ENCODE results near the gene TMEM238L. TPM values are rescaled to one million over a fixed set of nuclear protein-coding genes. Genes with fewer than 3 reads are reported as not detected.
A peak's percentile ranks its signal among the peaks of the same experiment; 100 is the strongest.
"Not testable (repeated sequence)": the region's sequence is repeated elsewhere in the genome, so short reads cannot be mapped to it uniquely, and the experiment has no call there.

Gene TMEM238L
- total RNA-seq = 10 to 100 TPM; 16.3 to 45.3 (median 25.4) TPM

GRCh38 chr17:10803830-10804475 lies at the start of gene TMEM238L:
TMEM238L (minus strand) TSS chr17:10804099; CDS start chr17:10803963, 136 bp downstream.
- H3K4me1 ChIP-seq = peaks cover 0 to 16% (median 4%) of the 10 kb centered on the region in 4 donors
- peak within 1 kb of the TSS in 3 of 4 donors; percentile 25 to 69 (median 58) for H3K4me3 ChIP-seq
- TF ChIP-seq, protein P1, sequence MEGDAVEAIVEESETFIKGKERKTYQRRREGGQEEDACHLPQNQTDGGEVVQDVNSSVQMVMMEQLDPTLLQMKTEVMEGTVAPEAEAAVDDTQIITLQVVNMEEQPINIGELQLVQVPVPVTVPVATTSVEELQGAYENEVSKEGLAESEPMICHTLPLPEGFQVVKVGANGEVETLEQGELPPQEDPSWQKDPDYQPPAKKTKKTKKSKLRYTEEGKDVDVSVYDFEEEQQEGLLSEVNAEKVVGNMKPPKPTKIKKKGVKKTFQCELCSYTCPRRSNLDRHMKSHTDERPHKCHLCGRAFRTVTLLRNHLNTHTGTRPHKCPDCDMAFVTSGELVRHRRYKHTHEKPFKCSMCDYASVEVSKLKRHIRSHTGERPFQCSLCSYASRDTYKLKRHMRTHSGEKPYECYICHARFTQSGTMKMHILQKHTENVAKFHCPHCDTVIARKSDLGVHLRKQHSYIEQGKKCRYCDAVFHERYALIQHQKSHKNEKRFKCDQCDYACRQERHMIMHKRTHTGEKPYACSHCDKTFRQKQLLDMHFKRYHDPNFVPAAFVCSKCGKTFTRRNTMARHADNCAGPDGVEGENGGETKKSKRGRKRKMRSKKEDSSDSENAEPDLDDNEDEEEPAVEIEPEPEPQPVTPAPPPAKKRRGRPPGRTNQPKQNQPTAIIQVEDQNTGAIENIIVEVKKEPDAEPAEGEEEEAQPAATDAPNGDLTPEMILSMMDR (IDR thresholded peaks at IDR 0.05) = peak in 1 of 6 experiments; percentile 2
- TF ChIP-seq POLR2A (IDR thresholded peaks at IDR 0.05) = peak; percentile 89 to 98
- peak in 2 of 3 donors; percentile 86 to 89 for DNase-seq
- H3K27me3 ChIP-seq = no peaks in the 10 kb centered on the region
- no peaks in the 10 kb centered on the region for H3K9me3 ChIP-seq
- H3K36me3 ChIP-seq = no peaks in the 10 kb centered on the region
- H3K27ac ChIP-seq = peak within 1 kb of the TSS in 3 of 4 donors; percentile 82 to 97 (median 94)

DNA sequence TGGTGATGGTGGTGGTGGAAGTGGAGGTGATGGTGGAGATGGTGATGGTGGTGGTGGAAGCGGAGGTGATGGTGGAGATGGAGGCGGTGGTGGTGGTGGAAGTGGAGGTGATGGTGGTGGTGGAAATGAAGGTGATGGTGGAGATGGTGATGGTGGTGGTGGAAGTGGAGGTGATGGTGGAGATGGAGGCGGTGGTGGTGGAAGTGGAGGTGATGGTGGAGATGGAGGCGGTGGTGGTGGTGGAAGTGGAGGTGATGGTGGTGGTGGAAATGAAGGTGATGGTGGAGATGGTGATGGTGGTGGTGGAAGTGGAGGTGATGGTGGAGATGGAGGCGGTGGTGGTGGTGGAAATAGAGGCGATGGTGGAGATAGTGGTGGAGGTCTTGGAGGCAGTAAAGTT lies 42.7 kb upstream of the TMEM238L start:
- not testable (repeated sequence) for H3K27ac ChIP-seq, H3K27me3 ChIP-seq, H3K36me3 ChIP-seq, DNase-seq, H3K9me3 ChIP-seq, H3K4me1 ChIP-seq, H3K4me3 ChIP-seq

- TF ChIP-seq, protein P1 (IDR thresholded peaks at IDR 0.05) = no peak
- TF ChIP-seq POLR2A (IDR thresholded peaks at IDR 0.05) = no peak
- H3K9me3 ChIP-seq = no peaks in the 10 kb centered on the region
- peaks cover 0 to 5% (median 0%) of the 10 kb centered on the region in 4 donors for H3K4me1 ChIP-seq
- H3K4me3 ChIP-seq = peak overlapping the region in 3 of 4 donors; percentile 40 to 62 (median 58)
- H3K27me3 ChIP-seq = no peaks in the 10 kb centered on the region
- DNase-seq = no peak
- no peaks in the 10 kb centered on the region for H3K36me3 ChIP-seq
- no peak overlapping the region for H3K27ac ChIP-seq
Observed at GRCh38 chr17:10845388-10845751, 41.5 kb upstream of the TMEM238L start.

- Histone ChIP-seq H3K27me3 (no peaks in the 10 kb centered on the region), H3K36me3 (no peaks in the 10 kb centered on the region), H3K4me1 (peaks cover 0 to 5% (median 0%) of the 10 kb centered on the region in 4 donors), H3K9me3 (no peaks in the 10 kb centered on the region), H3K27ac (peak overlapping the region; percentile 11 to 86 (median 74)), H3K4me3 (peak overlapping the region; percentile 28 to 62 (median 49))
- DNase-seq = peak; percentile 57 to 90 (median 87)
- peak in 1 of 2 donors; percentile 47 for TF ChIP-seq POLR2A (IDR thresholded peaks at IDR 0.05)
- TF ChIP-seq, protein P1 (IDR thresholded peaks at IDR 0.05) = peak; percentile 82 to 99 (median 96)
Observed at GRCh38 chr17:10844621-10845387, 40.9 kb upstream of the TMEM238L start.

GRCh38 chr17:10843811-10844210 lies 39.9 kb upstream of the TMEM238L start:
- TF ChIP-seq, protein P1 (IDR thresholded peaks at IDR 0.05) = no peak
- peak in 1 of 2 donors; percentile 38 for TF ChIP-seq POLR2A (IDR thresholded peaks at IDR 0.05)
- DNase-seq = peak in 2 of 3 donors; percentile 68 to 72
- no peaks in the 10 kb centered on the region for H3K36me3 ChIP-seq
- no peaks in the 10 kb centered on the region for H3K9me3 ChIP-seq
- H3K27ac ChIP-seq = peak overlapping the region in 3 of 4 donors; percentile 66 to 86 (median 83)
- H3K27me3 ChIP-seq = no peaks in the 10 kb centered on the region
- peaks cover 0 to 5% (median 0%) of the 10 kb centered on the region in 4 donors for H3K4me1 ChIP-seq
- peak overlapping the region in 2 of 4 donors; percentile 58 to 62 for H3K4me3 ChIP-seq

DNA sequence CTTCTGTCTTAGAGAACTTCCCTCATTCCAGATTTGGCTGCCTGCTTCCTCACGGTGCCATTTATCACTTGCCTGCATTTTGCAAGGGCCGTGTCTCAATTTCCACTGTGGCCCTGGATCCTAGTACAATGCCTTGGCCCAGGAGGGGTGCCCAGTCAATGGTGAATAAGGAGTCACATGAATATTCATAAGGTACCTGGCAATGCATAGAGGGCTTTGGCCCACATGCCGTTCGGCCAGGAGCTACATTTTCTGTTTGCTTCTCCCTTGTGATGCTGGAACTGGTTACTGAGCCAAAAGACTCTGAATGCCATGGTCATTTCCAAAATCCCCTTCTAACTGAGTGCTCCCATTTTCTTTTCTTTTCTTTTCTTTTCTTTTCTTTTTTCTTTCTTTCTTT lies 38.8 kb upstream of the TMEM238L start:
- TF ChIP-seq POLR2A (IDR thresholded peaks at IDR 0.05) = no peak
- TF ChIP-seq, protein P1 (IDR thresholded peaks at IDR 0.05) = no peak

More for the DNA sequence above, 38.8 kb upstream of the TMEM238L start:
- Histone ChIP-seq H3K4me1 (peaks cover 0 to 5% (median 0%) of the 10 kb centered on the region in 4 donors), H3K4me3 (no peak overlapping the region), H3K27me3 (no peaks in the 10 kb centered on the region), H3K9me3 (no peaks in the 10 kb centered on the region), H3K27ac (no peak overlapping the region), H3K36me3 (no peaks in the 10 kb centered on the region)
- no peak for DNase-seq
